SK-N-SH (cell line): ENCODE measurements around the gene TMEM266.

Source experiments
- CTCF ChIP-seq: fragments of 200-600 bp; sonication (generic); IDR thresholded peaks from 2 replicates; pipeline ENCODE4 v1.6.1; 2017; ENCODE audit warnings: antibody characterized with exemption, mild to moderate bottlenecking, moderate library complexity
- EZH2phosphoT487 ChIP-seq: fragments of 200-600 bp; sonication (generic); IDR thresholded peaks from 2 replicates; pipeline ENCODE4 v1.6.1; 2017; ENCODE audit warnings: low read depth, mixed run types, mild to moderate bottlenecking, antibody characterized with exemption, moderate library complexity, borderline replicate concordance
- FOXM1 ChIP-seq: IDR thresholded peaks from 2 replicates; pipeline ENCODE4 v1.4.0; 2012; ENCODE audit warnings: low read depth, mild to moderate bottlenecking
- JUND ChIP-seq: IDR thresholded peaks from 2 replicates; pipeline ENCODE4 v1.4.0; 2012
- MXI1 ChIP-seq: IDR thresholded peaks from 2 replicates; pipeline ENCODE4 v1.6.1; 2012; ENCODE audit warnings: mild to moderate bottlenecking, low read depth, low read length, improper control_type of control experiment
- NFIC ChIP-seq: IDR thresholded peaks from 2 replicates; pipeline ENCODE4 v1.4.0; 2012; ENCODE audit warnings: borderline replicate concordance
- POLR2AphosphoS5 ChIP-seq: IDR thresholded peaks from 2 replicates; pipeline ENCODE4 v1.6.1; 2012; ENCODE audit warnings: low read depth, low read length
- RXRA ChIP-seq: IDR thresholded peaks from 2 replicates; pipeline ENCODE4 v1.4.0; 2012; ENCODE audit warnings: low read depth, mild to moderate bottlenecking, borderline replicate concordance

GRCh38 chr15:76233921-76234320, 174.1 kb downstream of the TMEM266 start:
- TF ChIP-seq CTCF (no peak), NFIC (no peak), POLR2AphosphoS5 (no peak), RXRA (no peak), EZH2phosphoT487 (no peak), FOXM1 (no peak), JUND (no peak), MXI1 (no peak)
